HEK293 (cell line): ENCODE data around the gene SMAD2.

Source experiments
- CTCF ChIA-PET: fragments of 350-600 bp; formaldehyde crosslinking; extraction: SDS; loops from one replicate; lab custom pipeline; 2021; ENCODE audit warnings: antibody characterized with exemption; lab: Yijun Ruan, JAX
- POLR2A ChIA-PET: fragments of 300-600 bp; formaldehyde crosslinking; extraction: SDS; loops from one replicate; lab custom pipeline; 2020; ENCODE audit warnings: antibody characterized with exemption, inconsistent platforms; lab: Yijun Ruan, JAX
- H3K27ac ChIP-seq: fragments of 200-500 bp; sonication (Bioruptor generic); 2 replicates; pipeline ENCODE4 v1.5.1; 2014; ENCODE audit warnings: low read depth, low read length, control low read depth, inconsistent platforms; ENCODE audit errors: extremely low read depth
- H3K36me3 ChIP-seq, 2 experiments: fragments of 200-500 bp in 1 of 2; sonication (Bioruptor generic) in 1 of 2; 1 replicate in 1 of 2; 2 replicates in 1 of 2; pipeline ENCODE4 v1.5.1; 2014 to 2017; ENCODE audit warnings: inconsistent platforms in 2 of 2, low read length in 2 of 2; ENCODE audit not compliant: control insufficient read depth in 2 of 2, insufficient read depth in 1 of 2
- H3K4me1 ChIP-seq: fragments of 200-500 bp; sonication (Bioruptor generic); 2 replicates; pipeline ENCODE4 v1.5.1; 2014; ENCODE audit warnings: mild to moderate bottlenecking, low read length, inconsistent platforms; ENCODE audit not compliant: control insufficient read depth, insufficient read depth
- H3K4me3 ChIP-seq: 2 replicates; pipeline ENCODE4 v1.5.1; 2011; ENCODE audit warnings: low read depth, mild to moderate bottlenecking, control low read depth, low read length, moderate library complexity
- H3K9me3 ChIP-seq: fragments of 200-500 bp; sonication (Bioruptor generic); 2 replicates; pipeline ENCODE4 v1.5.1; 2014; ENCODE audit warnings: low read depth, low read length, inconsistent platforms; ENCODE audit not compliant: control insufficient read depth, insufficient read depth
- AEBP2 ChIP-seq: fragments of 450-650 bp; formaldehyde crosslinking; IDR thresholded peaks from 2 replicates; pipeline ENCODE4 v1.5.1; 2016; ENCODE audit warnings: missing biosample characterization, missing genetic modification characterization, borderline replicate concordance
- GLI2 ChIP-seq: fragments of 450-650 bp; formaldehyde crosslinking; IDR thresholded peaks from 2 replicates; pipeline ENCODE4; 2017; ENCODE audit warnings: missing biosample characterization, missing genetic modification characterization, low read depth, borderline replicate concordance
- HOXA7 ChIP-seq: sonication (generic); formaldehyde crosslinking; IDR thresholded peaks from 2 replicates; pipeline ENCODE4 v1.8.1; 2022; ENCODE audit warnings: missing genetic modification reagents, borderline replicate concordance
- SALL2 ChIP-seq: fragments of 450-650 bp; formaldehyde crosslinking; IDR thresholded peaks from 2 replicates; pipeline ENCODE4 v1.5.0; 2017; ENCODE audit warnings: missing biosample characterization, mild to moderate bottlenecking, missing genetic modification characterization, borderline replicate concordance
- SCRT2 ChIP-seq: fragments of 450-650 bp; formaldehyde crosslinking; IDR thresholded peaks from 2 replicates; pipeline ENCODE4 v1.5.1; 2016; ENCODE audit warnings: missing biosample characterization, missing genetic modification characterization
- WT1 ChIP-seq: fragments of 450-650 bp; formaldehyde crosslinking; IDR thresholded peaks from 2 replicates; pipeline ENCODE4 v1.5.1; 2016; ENCODE audit warnings: missing biosample characterization, missing genetic modification characterization
- ZBTB11 ChIP-seq: fragments of 450-650 bp; formaldehyde crosslinking; conservative IDR thresholded peaks from 2 replicates; pipeline ENCODE4 v1.5.1; 2016; ENCODE audit warnings: low read depth, missing biosample characterization, missing genetic modification characterization
- ZBTB48 ChIP-seq: fragments of 450-650 bp; formaldehyde crosslinking; IDR thresholded peaks from 2 replicates; pipeline ENCODE4 v1.5.1; 2016; ENCODE audit warnings: missing biosample characterization, missing genetic modification characterization
- ZFHX2 ChIP-seq: fragments of 450-650 bp; formaldehyde crosslinking; conservative IDR thresholded peaks from 2 replicates; pipeline ENCODE4 v1.5.1; 2016; ENCODE audit warnings: missing biosample characterization, missing genetic modification characterization
- ZFP3 ChIP-seq: fragments of 450-650 bp; formaldehyde crosslinking; IDR thresholded peaks from 2 replicates; pipeline ENCODE4 v1.5.1; 2016; ENCODE audit warnings: low read depth, missing biosample characterization, missing genetic modification characterization
- ZNF132 ChIP-seq: fragments of 450-650 bp; formaldehyde crosslinking; IDR thresholded peaks from 2 replicates; pipeline ENCODE4 v1.5.1; 2017; ENCODE audit warnings: missing biosample characterization, missing genetic modification characterization, borderline replicate concordance
- ZNF23 ChIP-seq: fragments of 450-650 bp; formaldehyde crosslinking; IDR thresholded peaks from 2 replicates; pipeline ENCODE4 v1.5.1; 2016; ENCODE audit warnings: missing biosample characterization, missing genetic modification characterization, borderline replicate concordance
- ZNF341 ChIP-seq: fragments of 450-650 bp; formaldehyde crosslinking; IDR thresholded peaks from 2 replicates; pipeline ENCODE4; 2016; ENCODE audit warnings: low read depth, missing biosample characterization, missing genetic modification characterization
- ZNF426 ChIP-seq: fragments of 450-650 bp; formaldehyde crosslinking; IDR thresholded peaks from 2 replicates; pipeline ENCODE4 v1.5.1; 2017; ENCODE audit warnings: missing biosample characterization, missing genetic modification characterization, mild to moderate bottlenecking, inconsistent platforms, moderate library complexity
- ZNF501 ChIP-seq: fragments of 450-650 bp; formaldehyde crosslinking; IDR thresholded peaks from 2 replicates; pipeline ENCODE4 v1.5.1; 2016; ENCODE audit warnings: missing biosample characterization, missing genetic modification characterization
- ZNF514 ChIP-seq: fragments of 450-650 bp; formaldehyde crosslinking; IDR thresholded peaks from 2 replicates; pipeline ENCODE4 v1.5.1; 2016; ENCODE audit warnings: missing biosample characterization, missing genetic modification characterization
- ZNF521 ChIP-seq: fragments of 450-650 bp; formaldehyde crosslinking; IDR thresholded peaks from 2 replicates; pipeline ENCODE4 v1.5.1; 2017; ENCODE audit warnings: missing biosample characterization, mild to moderate bottlenecking, missing genetic modification characterization
- ZNF624 ChIP-seq: fragments of 450-650 bp; formaldehyde crosslinking; IDR thresholded peaks from 2 replicates; pipeline ENCODE4 v1.5.1; 2017; ENCODE audit warnings: missing biosample characterization, missing genetic modification characterization
- ZNF707 ChIP-seq: fragments of 450-650 bp; formaldehyde crosslinking; IDR thresholded peaks from 2 replicates; pipeline ENCODE4 v1.5.1; 2016; ENCODE audit warnings: missing biosample characterization, missing genetic modification characterization
- ZNF785 ChIP-seq: fragments of 450-650 bp; formaldehyde crosslinking; IDR thresholded peaks from 2 replicates; pipeline ENCODE4 v1.5.1; 2016; ENCODE audit warnings: missing biosample characterization, missing genetic modification characterization
- ZSCAN18 ChIP-seq: fragments of 450-650 bp; formaldehyde crosslinking; IDR thresholded peaks from 2 replicates; pipeline ENCODE4 v1.5.1; 2016; ENCODE audit warnings: missing biosample characterization, missing genetic modification characterization
- ZSCAN4 ChIP-seq: fragments of 450-650 bp; formaldehyde crosslinking; IDR thresholded peaks from 2 replicates; pipeline ENCODE4 v1.5.1; 2017; ENCODE audit warnings: missing biosample characterization, missing genetic modification characterization
- ZSCAN5A ChIP-seq: fragments of 450-650 bp; formaldehyde crosslinking; IDR thresholded peaks from 2 replicates; pipeline ENCODE4 v1.5.1; 2016; ENCODE audit warnings: missing biosample characterization, missing genetic modification characterization
- ZXDB ChIP-seq: fragments of 450-650 bp; formaldehyde crosslinking; IDR thresholded peaks from 2 replicates; pipeline ENCODE4 v1.5.1; 2016; ENCODE audit warnings: missing biosample characterization, missing genetic modification characterization

SMAD2 gene

GRCh38 chr18:47821314-47821713 lies 109.1 kb downstream of the SMAD2 start:
- Histone ChIP-seq H3K27ac (no peak overlapping the region), H3K4me3 (no peak overlapping the region), H3K36me3 (peaks cover 0 to 4% of the 10 kb centered on the region in 2 experiments), H3K4me1 (no peaks in the 10 kb centered on the region), H3K9me3 (no peaks in the 10 kb centered on the region)
- CTCF ChIA-PET = interaction anchor here (0.6 kb wide), 1 partner anchor 212 kb away, joined by 4 read pairs; no protein-coding TSS in a partner anchor
- POLR2A ChIA-PET = no interaction called here
- TF ChIP-seq ZNF514 (no peak), AEBP2 (tag by site-specific recombination) (no peak), ZBTB48 (tag by site-specific recombination) (no peak), ZNF707 (no peak), GLI2 (tag by site-specific recombination) (no peak), ZXDB (tag by site-specific recombination) (no peak), ZBTB11 (tag by site-specific recombination) (no peak), WT1 (tag by site-specific recombination) (no peak), ZNF426 (tag by site-specific recombination) (no peak), ZNF341 (tag by site-specific recombination) (no peak), ZNF501 (tag by site-specific recombination) (no peak), ZNF521 (tag by site-specific recombination) (no peak), SALL2 (tag by site-specific recombination) (no peak), HOXA7 (no peak), ZSCAN5A (tag by site-specific recombination) (no peak), ZFP3 (no peak)

GRCh38 chr18:47817795-47818077 lies 112.7 kb downstream of the SMAD2 start:
- H3K36me3 ChIP-seq = no peaks in the 10 kb centered on the region; a peak in 2 of 3 replicates
- CTCF ChIA-PET = no interaction called here
- H3K4me3 ChIP-seq = no peak overlapping the region
- POLR2A ChIA-PET = no interaction called here
- H3K4me1 ChIP-seq = no peaks in the 10 kb centered on the region
- no peaks in the 10 kb centered on the region for H3K9me3 ChIP-seq
- H3K27ac ChIP-seq = no peak overlapping the region
- TF ChIP-seq ZNF785 (no peak), ZFHX2 (tag by site-specific recombination) (no peak), ZSCAN4 (tag by site-specific recombination) (no peak), ZNF23 (tag by site-specific recombination) (no peak), SCRT2 (tag by site-specific recombination) (no peak), ZSCAN18 (tag by site-specific recombination) (no peak), ZNF132 (tag by site-specific recombination) (no peak), ZBTB11 (tag by site-specific recombination) (no peak), ZNF624 (no peak)
